NCI-H1417 (cell line): ENCODE data around the gene PSD.

ENCODE experiments used
- DNase-seq, 3 experiments: peaks; one replicate each; lab custom pipeline; 2025; lab: John Stamatoyannopoulos, UW

PSD gene

DNA sequence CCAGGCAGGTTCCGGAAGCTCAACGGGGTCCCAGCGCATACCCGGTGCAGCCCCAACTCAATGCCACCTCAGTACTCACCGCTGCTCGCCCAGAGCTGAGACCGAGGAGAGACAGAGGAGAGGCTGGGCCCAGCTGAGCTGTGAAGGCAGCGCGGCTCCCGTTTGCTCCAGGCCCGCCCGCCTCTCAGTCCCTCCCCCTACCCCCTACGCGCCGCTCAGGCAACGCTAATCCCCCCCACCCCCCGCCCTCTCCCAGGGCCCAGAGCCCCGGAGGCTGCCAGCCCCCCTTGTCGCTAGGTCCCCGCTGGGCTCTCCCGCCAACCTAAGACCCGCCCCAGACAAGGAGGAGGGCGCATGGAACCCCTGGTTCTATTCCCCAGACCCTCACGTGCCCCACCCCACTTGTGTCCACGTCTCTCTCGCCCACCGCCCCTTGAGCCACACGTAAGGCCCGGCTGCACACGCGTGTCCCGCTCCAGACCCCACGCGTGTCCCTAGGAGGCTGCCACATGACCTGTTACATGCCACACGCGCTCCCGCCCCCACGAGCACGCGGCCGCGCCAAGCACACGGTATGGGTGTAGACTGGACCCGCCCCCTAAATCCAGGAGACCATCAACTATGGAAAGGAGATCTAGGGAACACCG lies at the start of gene PSD:
Gene PSD (minus strand): TSS at position 164 of the 647 bp plus-strand sequence. CDS start 1,747 bp downstream, outside the sequence.
- DNase-seq = peak; percentile 56 to 88 (median 83)

DNA sequence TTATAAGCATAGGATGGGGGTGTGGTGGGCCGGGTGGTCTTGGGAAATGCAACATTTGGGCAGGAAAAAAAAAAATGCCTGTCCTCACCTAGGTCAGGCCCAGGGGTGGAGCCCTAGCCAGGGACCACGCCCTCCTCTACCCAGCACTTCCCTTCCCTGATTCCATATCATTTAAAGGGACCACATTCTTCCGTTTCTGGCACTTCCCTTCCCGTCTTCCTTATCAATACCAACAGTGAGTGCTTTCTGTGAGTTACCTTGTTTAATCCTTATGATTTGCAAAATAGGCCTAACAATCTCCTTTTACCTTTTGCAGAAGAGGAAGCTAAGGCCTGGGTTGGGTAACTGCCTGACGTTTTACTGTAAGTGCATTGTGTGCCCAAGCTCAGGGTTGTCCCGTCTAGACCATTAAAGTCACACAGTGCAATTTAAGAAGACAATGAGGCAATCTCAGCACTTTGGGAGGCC lies 49.4 kb upstream of the PSD start:
- DNase-seq = no peak

DNA sequence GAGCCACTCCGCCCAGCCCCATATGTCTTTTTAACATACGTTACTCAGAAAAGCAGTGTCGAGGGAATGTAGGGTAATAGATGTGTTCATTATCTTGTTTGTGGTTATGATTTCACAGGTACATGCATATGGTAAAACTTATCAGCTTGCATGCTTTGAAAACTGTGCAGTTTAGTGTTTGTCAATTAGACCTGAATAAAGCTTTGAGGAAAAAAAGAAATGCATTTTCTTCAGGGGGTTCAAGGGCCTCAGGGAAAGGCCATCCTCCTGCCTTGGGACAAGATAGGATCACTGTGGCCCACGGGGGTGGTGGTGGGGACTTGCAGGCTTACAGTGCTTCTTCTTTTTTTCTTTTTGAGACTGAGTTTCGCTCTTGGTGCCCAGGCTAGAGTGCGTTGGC lies 48.7 kb upstream of the PSD start:
- DNase-seq = no peak

DNA sequence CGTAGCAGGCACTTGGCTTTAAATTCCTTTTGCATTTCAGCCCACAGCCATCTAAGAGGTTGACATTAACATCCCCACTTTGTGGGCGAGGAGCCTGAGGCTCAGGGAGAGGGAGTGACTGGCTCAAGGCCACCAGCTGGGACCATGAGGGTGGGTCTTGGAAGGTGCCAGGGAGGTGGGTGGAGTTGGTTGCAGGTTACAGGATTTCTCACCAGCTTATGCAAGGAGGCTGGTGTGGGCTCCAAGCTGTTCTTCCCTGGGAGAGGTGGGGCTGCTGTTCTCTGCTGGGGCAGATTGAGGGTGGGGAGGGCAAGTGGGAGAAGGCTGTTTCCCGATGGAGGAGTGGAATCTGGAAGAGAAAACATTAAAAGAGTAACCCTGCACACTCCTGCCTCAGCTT lies 46.9 kb upstream of the PSD start:
- no peak for DNase-seq

DNA sequence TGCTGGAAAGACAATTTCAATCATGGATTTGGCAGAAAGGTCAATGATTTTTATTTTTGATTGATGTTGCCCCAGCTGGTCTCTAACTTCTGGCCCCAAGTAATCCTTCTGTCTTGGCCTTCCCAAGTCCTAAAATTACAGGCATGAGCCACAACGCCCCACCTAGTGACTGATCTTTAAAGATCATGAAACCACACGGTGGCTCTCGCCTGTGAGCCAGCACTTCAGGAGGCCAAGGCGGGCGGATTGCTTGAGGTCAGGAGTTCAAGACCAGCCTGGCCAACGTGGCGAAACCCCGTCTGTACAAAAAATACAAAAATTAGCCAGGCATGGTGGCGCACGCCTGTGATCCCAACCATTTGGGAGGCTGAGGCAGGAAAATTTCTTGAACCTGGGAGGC lies 45.4 kb upstream of the PSD start:
- DNase-seq = no peak

DNA sequence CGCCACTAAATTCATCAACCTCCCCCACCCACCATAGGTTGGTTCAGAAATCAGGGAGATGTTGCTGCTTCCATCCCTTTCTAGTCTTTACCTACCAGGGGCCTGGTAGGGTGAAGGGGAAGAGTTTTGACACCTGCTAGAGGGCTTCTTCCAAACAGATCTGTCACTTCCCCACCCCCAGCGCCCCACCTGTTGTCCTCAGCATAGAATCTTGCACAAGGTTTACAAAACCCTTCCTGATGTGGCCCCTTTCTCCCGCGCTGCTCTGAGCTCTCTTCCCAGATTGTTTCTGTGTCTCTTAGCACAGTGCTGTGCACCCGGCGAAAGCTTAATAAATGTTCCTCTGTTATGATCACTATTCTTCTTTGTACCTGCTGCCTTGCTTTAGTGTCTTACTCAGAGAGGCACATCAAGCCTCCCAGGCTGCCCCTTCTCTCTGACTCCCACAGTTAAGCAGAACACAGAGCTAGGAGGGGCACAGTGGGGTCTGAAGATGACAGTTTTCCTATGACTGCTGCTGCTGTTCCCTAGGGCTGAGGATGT lies 44.0 kb upstream of the PSD start:
- DNase-seq = peak in 2 of 3 experiments; percentile 14 to 31

DNA sequence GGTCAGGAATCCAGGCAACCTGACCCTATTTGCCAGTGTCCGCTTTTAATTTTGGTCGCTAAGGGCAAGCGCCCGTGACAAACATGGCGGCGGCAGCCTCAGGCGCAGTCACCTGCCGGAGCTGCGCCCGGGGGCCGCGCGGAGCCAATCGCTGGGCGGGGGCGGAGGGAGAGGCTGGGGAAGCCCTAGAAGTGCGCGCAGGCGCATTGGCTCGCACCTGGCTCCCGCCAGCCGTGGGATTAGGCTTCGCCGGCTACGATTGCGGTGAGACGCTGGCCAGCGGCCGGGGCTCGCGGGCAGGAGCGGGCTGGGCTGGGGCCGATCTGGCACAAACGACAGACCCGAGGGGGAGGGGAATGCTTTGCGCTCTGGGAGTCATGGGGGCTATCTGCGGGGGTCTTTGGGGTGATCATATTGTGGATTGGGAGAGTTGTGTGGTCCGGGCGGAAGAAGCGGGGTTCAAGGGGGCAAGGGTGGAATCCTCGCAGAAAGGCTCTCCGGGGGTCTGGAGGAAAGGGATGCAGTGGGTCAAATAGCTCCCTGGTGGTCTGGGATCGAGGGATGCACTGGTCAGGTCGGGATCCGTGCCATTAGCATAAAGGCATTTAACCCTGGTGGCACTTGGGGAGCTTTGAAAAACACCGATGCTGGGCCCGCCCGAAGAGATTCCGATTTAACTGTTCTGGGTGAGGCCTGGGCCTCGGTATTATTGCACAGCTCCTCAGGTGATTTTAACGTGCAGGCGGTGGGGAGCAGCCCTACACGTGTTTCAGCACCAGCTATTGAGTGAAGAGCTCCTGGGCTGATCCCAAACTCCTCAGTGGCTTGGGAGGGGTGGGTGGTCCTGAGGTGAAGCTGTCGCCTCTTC lies 42.8 kb upstream of the PSD start:
- DNase-seq = peak; percentile 88 to 92 (median 90)

DNA sequence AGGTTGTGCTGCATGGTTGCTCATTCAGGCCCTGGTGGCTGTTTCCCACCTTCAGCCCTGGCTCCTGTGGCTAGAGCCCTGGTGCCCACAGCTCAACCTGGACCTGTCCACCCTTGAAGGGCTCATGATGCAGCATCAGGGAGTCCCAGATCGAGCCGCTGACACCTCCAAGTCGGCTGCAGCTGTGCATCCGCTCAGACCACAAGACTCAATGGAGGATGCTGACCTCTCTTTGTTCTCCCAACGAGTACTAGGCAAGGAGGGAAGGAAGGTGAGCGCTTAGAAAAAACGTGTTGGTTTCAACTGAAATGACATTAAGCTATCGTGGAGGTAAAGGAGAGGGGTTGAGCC lies 42.2 kb upstream of the PSD start:
- no peak for DNase-seq

DNA sequence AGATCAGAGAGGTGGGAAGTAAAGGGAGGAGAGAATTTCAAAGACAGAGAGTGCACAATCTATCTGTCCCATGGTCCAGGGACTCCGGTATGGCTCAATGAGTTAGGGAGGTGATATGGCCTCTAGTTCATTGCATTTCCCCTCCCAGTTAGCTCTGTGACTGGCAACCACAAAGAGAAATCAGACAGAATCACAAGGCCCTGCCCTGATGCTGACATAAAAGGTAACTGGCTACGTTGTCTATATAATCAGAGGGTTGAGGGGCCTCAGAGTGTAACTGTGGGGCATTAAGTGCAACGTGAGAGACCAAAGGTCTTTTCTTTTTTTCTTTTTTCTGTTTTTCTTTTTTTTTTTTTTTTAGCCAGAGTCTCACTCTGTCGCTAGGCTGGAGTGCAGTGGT lies 40.1 kb upstream of the PSD start:
- DNase-seq = no peak

DNA sequence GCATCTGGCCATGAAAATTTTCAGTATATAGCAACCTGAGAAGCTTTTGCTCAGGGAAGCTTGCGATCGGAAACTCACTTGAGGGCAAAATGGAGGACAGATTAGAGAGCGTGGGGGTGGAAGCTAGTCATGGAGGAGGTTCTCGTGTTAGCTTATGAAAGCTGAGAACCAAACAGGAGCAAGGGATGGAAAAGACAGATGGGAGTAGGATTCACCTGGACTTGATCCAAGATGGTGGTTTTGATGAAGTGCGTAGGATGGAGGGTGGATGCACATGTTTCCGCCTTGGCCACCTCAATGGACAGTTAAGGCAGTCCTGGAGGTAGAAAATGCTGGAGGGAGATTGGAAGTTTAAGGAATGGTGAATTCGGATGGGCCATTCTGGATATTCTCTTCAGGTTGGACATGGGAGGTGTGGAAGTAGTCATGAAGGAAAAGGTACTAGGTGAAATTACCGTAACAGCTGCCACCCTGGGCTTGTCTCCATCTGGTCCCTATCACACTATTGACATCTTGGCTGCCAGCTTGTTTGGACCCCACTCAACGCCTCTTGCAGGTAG lies 39.1 kb upstream of the PSD start:
- no peak for DNase-seq

DNA sequence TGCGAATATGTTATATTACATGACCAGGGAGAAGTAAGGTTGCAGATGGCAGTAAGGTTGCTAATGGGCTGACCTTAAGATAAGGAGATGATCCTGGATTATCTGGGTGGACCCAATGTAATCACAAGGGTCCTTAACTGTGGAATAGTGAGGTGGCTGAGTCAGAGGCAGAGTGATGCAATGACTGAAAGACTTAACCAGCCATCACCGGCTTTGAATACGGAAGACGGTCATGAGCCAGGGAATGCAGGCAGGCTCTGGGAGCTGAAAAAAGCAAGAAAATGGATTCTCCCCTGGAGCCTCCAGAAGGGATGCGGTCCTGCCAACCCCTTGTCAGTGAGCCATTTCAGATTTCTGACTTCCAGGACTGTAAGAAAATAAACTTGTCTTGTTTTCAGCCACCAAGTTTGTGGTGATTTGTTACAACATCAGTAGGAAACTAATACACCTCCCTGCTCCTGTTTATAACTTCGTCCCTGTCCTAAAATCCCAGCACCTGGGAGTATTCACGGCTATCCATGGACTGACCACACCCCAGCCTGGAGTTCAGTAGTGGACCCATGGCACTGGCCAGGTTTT lies 37.4 kb upstream of the PSD start:
- DNase-seq = no peak

DNA sequence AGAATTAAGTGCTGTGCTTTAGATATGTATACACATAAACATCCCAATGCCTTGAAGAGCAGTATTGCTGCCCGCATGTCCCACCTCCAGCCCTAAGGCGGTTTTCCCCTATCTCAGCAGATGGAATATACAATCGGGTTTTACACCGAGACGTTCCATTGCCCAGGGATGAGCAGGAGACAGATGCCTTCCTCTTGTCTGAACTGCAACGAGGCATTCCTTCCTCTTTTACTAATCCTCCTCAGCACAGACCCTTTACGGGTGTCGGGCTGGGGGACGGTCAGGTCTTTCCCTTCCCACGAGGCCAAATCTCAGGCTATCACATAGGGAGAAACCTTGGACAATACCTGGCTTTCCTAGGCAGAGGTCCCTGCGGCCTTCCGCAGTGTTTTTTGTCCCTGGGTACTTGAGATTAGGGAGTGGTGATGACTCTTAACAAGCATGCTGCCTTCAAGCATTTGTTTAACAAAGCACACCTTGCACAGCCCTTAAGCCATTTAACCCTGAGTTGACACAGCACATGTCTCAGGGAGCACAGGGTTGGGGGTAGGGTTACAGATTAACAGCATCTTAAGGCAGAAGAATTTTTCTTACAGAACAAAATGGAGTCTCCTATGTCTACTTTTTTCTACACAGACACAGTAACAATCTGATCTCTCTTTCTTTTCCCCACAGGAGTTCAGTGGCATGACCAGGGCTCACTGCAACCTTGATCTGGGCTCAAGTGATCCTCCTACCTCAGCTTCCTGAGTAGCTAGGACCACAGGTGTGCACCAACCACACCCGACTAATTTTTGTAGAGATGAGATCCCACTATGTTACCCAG lies 36.3 kb upstream of the PSD start:
- peak in 1 of 3 experiments; percentile 16 for DNase-seq

DNA sequence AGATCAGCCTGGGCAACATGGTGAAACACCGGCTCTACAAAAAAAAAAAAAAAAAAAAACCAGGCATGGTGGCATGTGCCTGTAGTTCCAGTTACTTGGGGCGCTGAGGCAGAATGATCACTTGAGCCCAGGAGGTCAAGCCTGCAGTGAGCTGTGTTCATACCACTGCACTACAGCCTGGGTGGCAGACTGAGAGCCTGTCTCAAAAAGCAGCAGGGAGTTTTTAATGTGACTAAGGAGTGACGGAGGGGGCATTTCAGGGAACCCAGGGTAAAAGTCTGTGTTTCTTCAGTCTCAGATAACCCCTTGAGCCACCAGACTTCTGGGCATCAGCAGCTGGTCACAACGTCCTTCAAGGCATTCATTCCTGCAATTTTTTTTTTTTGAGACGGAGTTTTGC lies 34.9 kb upstream of the PSD start:
- no peak for DNase-seq

DNA sequence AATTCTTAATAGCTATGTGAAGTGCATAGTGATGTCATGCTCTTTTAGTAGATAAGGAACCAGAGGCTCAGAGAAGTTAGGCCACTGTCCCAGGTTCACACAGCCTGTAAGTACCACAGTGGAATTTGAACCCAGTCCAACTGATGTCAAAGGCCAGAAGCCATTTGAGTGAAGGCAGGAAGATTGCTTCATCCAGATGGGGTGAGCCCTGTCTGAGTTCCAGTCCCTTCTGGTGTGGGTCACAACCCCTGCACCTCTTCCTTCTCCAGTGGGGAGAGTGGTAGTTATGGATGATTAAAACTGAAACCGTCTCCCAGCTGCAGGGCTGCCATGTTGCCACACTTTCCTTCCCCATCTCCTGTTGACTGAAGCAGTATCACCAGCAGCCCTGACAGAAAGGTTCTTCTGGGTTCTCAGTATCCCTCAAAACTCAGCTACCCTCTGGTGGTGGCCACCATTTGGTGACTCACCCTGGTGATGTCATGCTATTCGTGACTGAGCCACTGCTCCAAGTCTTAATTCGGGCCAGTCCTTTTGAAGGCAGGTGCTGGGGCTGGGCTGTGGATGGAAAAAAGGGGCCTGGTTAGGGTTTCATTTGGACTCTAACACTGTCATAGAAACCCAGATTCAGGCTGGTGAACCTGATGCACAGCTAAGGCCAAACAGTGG lies 34.2 kb upstream of the PSD start:
- DNase-seq = no peak

DNA sequence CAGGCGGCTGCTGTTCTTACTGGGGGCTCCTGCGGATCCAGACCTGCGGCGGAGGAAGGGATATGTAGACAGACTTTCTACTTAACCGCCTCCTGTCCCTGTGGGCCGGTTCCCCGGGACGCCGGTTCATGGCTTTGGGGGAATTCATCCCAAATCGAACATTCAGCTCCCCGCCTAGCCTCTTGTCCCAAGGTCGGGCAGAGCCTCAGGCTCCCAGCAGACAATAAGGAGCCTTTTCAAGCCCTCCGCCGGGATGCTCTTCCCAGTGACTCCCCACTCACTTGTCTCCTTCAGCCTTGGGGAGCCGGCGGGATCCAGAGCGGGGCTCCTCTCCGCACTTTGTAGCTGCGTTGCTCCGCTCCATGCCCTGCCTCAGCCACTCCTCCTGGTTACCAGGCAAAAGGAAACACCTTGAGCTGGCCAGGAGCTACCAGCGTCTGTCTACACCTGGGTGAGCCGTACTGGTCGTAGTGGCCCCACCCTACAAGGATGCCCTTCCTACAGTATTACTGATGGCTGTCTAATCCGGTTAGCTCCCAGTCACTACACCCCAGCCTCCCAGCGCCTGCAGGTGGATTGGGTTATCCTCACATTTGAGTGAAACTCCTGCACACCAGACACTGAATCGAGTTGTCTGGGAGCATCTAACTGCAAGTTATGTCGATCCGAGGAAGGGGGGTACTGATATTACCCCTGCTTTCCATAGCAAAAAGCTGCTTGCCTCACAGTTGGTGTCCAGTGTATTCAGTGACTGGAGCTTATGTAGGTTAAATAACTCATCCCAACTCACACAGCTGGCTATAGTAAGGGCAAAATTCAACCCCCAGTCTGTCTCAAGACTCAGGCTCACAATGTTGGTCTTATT lies 32.8 kb upstream of the PSD start, which contains the start of gene C10orf95:
Gene C10orf95 (minus strand): TSS at position 439 of the 865 bp plus-strand sequence. CDS start 450 bp downstream, outside the sequence.
- DNase-seq = peak; percentile 8 to 45 (median 33)

DNA sequence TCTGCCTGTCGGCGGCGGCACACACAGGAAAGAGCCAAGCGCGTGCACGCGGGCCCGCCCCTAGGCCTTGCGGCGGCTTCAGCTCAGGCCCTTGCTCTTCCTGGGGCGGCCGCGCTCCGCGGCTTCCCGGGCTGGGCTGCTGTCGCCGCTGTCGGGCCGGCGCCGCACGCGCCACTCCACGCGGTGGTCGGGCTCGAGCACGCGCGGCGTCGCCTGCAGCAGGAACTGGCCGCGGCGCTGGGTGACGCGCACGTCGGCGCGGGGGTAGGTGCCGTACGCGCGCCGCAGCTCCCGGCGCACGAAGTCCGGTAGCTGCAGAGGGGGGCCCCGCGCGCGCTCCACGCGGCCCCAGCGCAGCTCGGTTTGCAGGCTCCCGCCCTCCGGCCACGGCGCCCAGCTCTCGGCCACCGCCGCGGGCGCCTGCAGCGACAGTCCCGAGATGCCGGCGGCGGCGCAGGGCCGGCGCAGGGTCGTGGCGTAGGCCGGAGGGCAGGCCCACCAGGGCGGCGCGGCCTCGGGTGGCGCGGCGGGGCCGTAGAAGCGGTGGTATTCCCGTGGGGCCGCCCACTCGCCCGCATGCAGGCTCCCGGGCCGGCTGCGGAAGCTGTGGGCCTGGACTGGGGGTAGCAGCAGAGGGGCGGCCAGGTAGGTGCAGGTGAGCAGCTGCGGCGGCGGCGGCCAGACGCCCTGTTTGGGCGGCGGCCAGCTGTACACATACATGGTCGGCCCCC lies 32.0 kb upstream of the PSD start:
- peak; percentile 81 to 88 (median 87) for DNase-seq

DNA sequence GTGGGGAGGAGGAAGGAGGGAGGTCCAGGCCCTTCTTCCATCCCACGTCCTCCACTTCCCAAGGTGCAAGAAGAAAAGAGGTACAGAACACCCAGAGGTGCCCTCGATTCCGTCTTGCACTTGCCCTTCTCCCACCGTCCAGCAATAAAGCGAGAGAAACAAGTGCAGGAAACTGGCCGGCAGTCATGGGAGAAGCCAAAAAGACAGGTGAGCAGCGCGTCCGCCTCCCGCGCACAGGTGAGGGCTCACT lies 31.5 kb upstream of the PSD start:
- no peak for DNase-seq

DNA sequence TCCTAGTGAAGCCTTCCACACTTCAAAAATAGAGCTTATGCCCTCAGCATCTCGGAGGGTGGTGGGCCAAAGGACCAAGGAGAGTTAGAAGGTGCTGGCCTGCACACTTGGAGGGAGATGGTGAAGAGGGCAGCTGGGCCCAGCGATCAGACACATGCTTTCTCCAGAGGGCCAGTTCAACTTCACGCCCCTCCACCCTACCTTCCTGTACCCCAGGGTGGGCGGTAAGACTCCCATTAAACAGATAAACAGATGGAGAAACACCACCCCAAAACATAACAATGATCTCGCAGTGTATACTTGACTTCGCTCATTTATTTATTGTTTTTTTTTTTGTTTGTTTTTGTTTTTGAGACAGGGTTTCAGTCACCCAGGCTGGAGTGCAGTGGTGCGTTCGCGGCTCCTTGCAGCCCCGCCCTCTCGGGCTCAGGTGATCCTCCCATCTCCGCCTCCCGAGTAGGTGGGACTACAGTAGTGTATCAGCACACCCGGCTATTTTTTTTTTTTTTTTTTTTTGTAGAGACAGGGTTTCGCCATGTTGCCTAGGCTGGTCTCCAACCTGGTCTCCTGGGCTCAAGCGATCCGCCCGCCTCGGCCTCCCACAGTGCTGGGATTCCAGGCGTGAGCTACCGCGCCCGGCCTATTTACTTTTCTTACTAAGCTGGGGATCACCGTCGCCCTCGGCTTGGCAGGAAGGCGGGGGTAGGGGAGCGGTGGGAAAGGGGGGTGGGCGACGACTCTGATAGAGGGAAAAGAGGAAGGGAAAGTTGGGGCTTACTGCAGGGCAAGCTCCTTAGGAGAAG lies 30.9 kb upstream of the PSD start:
- DNase-seq = peak; percentile 68 to 83 (median 79)

DNA sequence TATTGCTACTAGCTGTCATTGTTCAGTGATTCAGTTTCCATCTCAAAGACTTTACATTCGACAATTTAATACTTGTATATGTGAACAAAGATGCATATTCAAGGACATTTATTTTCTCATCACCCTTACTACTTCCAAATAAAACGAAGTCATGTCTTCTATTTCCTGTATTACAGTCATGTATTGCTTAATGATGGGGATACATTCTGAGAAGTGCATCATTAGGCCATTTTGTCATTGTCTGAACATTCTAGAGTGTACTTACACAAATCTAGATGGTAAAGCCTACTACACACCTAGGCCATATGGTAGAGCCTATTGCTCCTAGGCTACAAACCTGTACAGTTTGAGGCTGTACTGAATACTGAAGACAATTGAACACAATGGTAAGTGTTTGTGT lies 26.3 kb upstream of the PSD start:
- DNase-seq = no peak
